SK-N-SH (cell line): ENCODE measurements around the gene GABRD. TPM values are rescaled to one million over a fixed set of nuclear protein-coding genes. Genes with fewer than 3 reads are reported as not detected.

Experiments
- CTCF ChIA-PET: fragments of 300-600, 350-600 bp; formaldehyde crosslinking; extraction: SDS; loops from one replicate; lab custom pipeline; 2021; lab: Yijun Ruan, JAX
- POLR2A ChIA-PET: fragments of 350-600 bp; sonication (Branson Sonifier 250); formaldehyde crosslinking; extraction: SDS; loops from one replicate; lab custom pipeline; 2020; ENCODE audit warnings: antibody characterized with exemption, inconsistent platforms; lab: Yijun Ruan, JAX
- DNase-seq: peaks from one replicate; pipeline ENCODE4 v3.0.0; 2012
- H2AFZ ChIP-seq: fragments of 200-600 bp; sonication (generic); 2 replicates; pipeline ENCODE4 v1.8.1; 2016; ENCODE audit warnings: antibody characterized with exemption, mild to moderate bottlenecking, low read depth
- H3F3A ChIP-seq: fragments of 200-600 bp; sonication (generic); replicated peaks from 2 replicates; pipeline ENCODE3; 2016; ENCODE audit warnings: antibody characterized with exemption, mild to moderate bottlenecking; ENCODE audit not compliant: insufficient read depth
- H3K27ac ChIP-seq, 2 experiments: fragments of 200-500 bp in 1 of 2; fragments of 200-600 bp in 1 of 2; sonication (Bioruptor generic) in 1 of 2; sonication (generic), shearing (Covaris generic) in 1 of 2; 2 replicates each; pipeline versions ENCODE4 v1.5.1 to v1.6.1; 2014 to 2016; ENCODE audit warnings: low read depth in 2 of 2, inconsistent platforms in 1 of 2, low read length in 1 of 2, mild to moderate bottlenecking in 1 of 2, mixed read lengths in 1 of 2
- H3K27me3 ChIP-seq: fragments of 200-600 bp; sonication (generic), shearing (Covaris generic); 2 replicates; pipeline ENCODE4 v1.6.1; 2016; ENCODE audit warnings: mixed run types; ENCODE audit not compliant: insufficient read depth
- H3K36me3 ChIP-seq, 2 experiments: fragments of 200-500 bp in 1 of 2; fragments of 200-600 bp in 1 of 2; sonication (Bioruptor generic) in 1 of 2; sonication (generic) in 1 of 2; replicated peaks in 1 of 2; 2 replicates each; pipeline versions ENCODE3 to v1.5.1; 2014 to 2016; ENCODE audit warnings: low read length in 1 of 2, mild to moderate bottlenecking in 1 of 2; ENCODE audit not compliant: insufficient read depth in 2 of 2, control insufficient read depth in 1 of 2
- H3K4me1 ChIP-seq, 2 experiments: fragments of 200-500 bp in 1 of 2; fragments of 200-600 bp in 1 of 2; sonication (Bioruptor generic) in 1 of 2; sonication (generic), shearing (Covaris generic) in 1 of 2; 2 replicates each; pipeline versions ENCODE4 v1.5.1 to v1.6.1; 2014 to 2016; ENCODE audit warnings: low read depth in 1 of 2, low read length in 1 of 2, mixed run types in 1 of 2; ENCODE audit not compliant: insufficient read depth in 2 of 2, control insufficient read depth in 1 of 2
- H3K4me2 ChIP-seq: fragments of 200-600 bp; sonication (generic), shearing (Covaris generic); 2 replicates; pipeline ENCODE4 v1.6.1; 2017; ENCODE audit warnings: mixed run types
- H3K4me3 ChIP-seq, 2 experiments: fragments of 200-500 bp in 1 of 2; fragments of 200-600 bp in 1 of 2; sonication (Bioruptor generic) in 1 of 2; sonication (generic), shearing (Covaris generic) in 1 of 2; 2 replicates each; pipeline versions ENCODE4 v1.5.1 to v1.8.1; 2014 to 2016; ENCODE audit warnings: low read depth in 2 of 2, inconsistent platforms in 1 of 2, low read length in 1 of 2, mild to moderate bottlenecking in 1 of 2, mixed read lengths in 1 of 2, moderate library complexity in 1 of 2
- H3K79me2 ChIP-seq: fragments of 200-600 bp; sonication (generic); 2 replicates; pipeline ENCODE4 v1.8.1; 2017; ENCODE audit warnings: mild to moderate bottlenecking; ENCODE audit not compliant: insufficient read depth
- H3K9ac ChIP-seq: fragments of 200-600 bp; sonication (generic); 2 replicates; pipeline ENCODE4 v1.6.1; 2017; ENCODE audit warnings: mixed run types
- H3K9me2 ChIP-seq: fragments of 200-600 bp; sonication (generic); 2 replicates; pipeline ENCODE4 v1.6.1; 2017; ENCODE audit warnings: mixed run types
- H3K9me3 ChIP-seq: fragments of 200-600 bp; sonication (generic); 2 replicates; pipeline ENCODE4 v1.6.1; 2017; ENCODE audit warnings: mixed run types, mild to moderate bottlenecking, moderate library complexity
- H4K20me1 ChIP-seq: fragments of 200-600 bp; sonication (generic); 2 replicates; pipeline ENCODE4 v1.6.1; 2017; ENCODE audit warnings: mild to moderate bottlenecking, mixed run types; ENCODE audit not compliant: insufficient read depth
- CHD2 ChIP-seq: fragments of 150-350 bp; IDR thresholded peaks from 2 replicates; pipeline ENCODE4 v1.6.1; 2018; ENCODE audit warnings: low read length; ENCODE audit not compliant: partially characterized antibody
- ELF1 ChIP-seq: IDR thresholded peaks from 2 replicates; pipeline ENCODE4 v1.4.0; 2012
- EZH2phosphoT487 ChIP-seq: fragments of 200-600 bp; sonication (generic); IDR thresholded peaks from 2 replicates; pipeline ENCODE4 v1.6.1; 2017; ENCODE audit warnings: low read depth, mixed run types, mild to moderate bottlenecking, antibody characterized with exemption, moderate library complexity, borderline replicate concordance
- GABPA ChIP-seq: IDR thresholded peaks from 2 replicates; pipeline ENCODE4 v1.4.0; 2012; ENCODE audit warnings: low read depth, mild to moderate bottlenecking
- IRF3 ChIP-seq: fragments of 150-350 bp; IDR thresholded peaks from 2 replicates; pipeline ENCODE4 v1.6.1; 2016; ENCODE audit warnings: mild to moderate bottlenecking, low read depth, low read length
- JUND ChIP-seq: IDR thresholded peaks from 2 replicates; pipeline ENCODE4 v1.4.0; 2012
- MEF2A ChIP-seq: IDR thresholded peaks from 2 replicates; pipeline ENCODE4 v1.4.0; 2012; ENCODE audit warnings: low read depth, borderline replicate concordance
- MXI1 ChIP-seq: IDR thresholded peaks from 2 replicates; pipeline ENCODE4 v1.6.1; 2012; ENCODE audit warnings: mild to moderate bottlenecking, low read depth, low read length, improper control_type of control experiment
- NFIC ChIP-seq: IDR thresholded peaks from 2 replicates; pipeline ENCODE4 v1.4.0; 2012; ENCODE audit warnings: borderline replicate concordance
- NRF1 ChIP-seq: IDR thresholded peaks from 2 replicates; pipeline ENCODE4 v1.6.1; 2012; ENCODE audit warnings: low read depth, mild to moderate bottlenecking, low read length
- POLR2AphosphoS5 ChIP-seq: IDR thresholded peaks from 2 replicates; pipeline ENCODE4 v1.6.1; 2012; ENCODE audit warnings: low read depth, low read length
- RCOR1 ChIP-seq: fragments of 150-350 bp; IDR thresholded peaks from 2 replicates; pipeline ENCODE4 v1.6.1; 2017; ENCODE audit warnings: antibody characterized with exemption, low read length
- RFX5 ChIP-seq: IDR thresholded peaks from 2 replicates; pipeline ENCODE4 v1.6.1; 2012; ENCODE audit warnings: mild to moderate bottlenecking, improper control_type of control experiment, low read length
- RXRA ChIP-seq: IDR thresholded peaks from 2 replicates; pipeline ENCODE4 v1.4.0; 2012; ENCODE audit warnings: low read depth, mild to moderate bottlenecking, borderline replicate concordance
- SIN3A ChIP-seq: IDR thresholded peaks from 2 replicates; pipeline ENCODE4 v1.6.1; 2012; ENCODE audit warnings: low read depth, mild to moderate bottlenecking, low read length, moderate library complexity, borderline replicate concordance
- TAF1 ChIP-seq: IDR thresholded peaks from 2 replicates; pipeline ENCODE4 v1.6.1; 2012; ENCODE audit warnings: low read depth, mild to moderate bottlenecking, low read length, moderate library complexity, borderline replicate concordance
- TEAD4 ChIP-seq: IDR thresholded peaks from 2 replicates; pipeline ENCODE4 v1.4.0; 2012; ENCODE audit warnings: mild to moderate bottlenecking, borderline replicate concordance; ENCODE audit not compliant: insufficient read depth
- ZBTB33 ChIP-seq: IDR thresholded peaks from 2 replicates; pipeline ENCODE4 v1.4.0; 2012; ENCODE audit warnings: low read depth, borderline replicate concordance
- WGBS: methylation state at CpG from one replicate; pipeline ENCODE4 v1.1.6; 2017; ENCODE audit warnings: low lambda C conversion rate; 5-methylcytosine and 5-hydroxymethylcytosine counted together
- polyA plus RNA-seq, 3 experiments: library from polyadenylated mRNA; depleted of rRNA; stranded (reverse); fragments of >200 nt; gene quantifications; 2 replicates each; pipeline ENCODE4 v1.2.3, GENCODE V29; 2012
- TF ChIP-seq, protein P1 (sequence below): fragments of 200-600 bp; sonication (generic); IDR thresholded peaks from 2 replicates; pipeline ENCODE4 v1.6.1; 2017; ENCODE audit warnings: antibody characterized with exemption, mild to moderate bottlenecking, moderate library complexity
- TF ChIP-seq, protein P2 (sequence below): IDR thresholded peaks from 2 replicates; pipeline ENCODE4 v1.6.1; 2012; ENCODE audit warnings: mild to moderate bottlenecking, low read depth, low read length, moderate library complexity

The GABRD gene
- polyA plus RNA-seq, 1 of the 3 experiments (the other 2 are of a cell fraction), result 0.07 TPM

- DNase-seq, result no peak
- POLR2A ChIA-PET, result no interaction called here
- Histone ChIP-seq H3K79me2 (no peaks in the 10 kb centered on the region), H3K9me3 (no peaks in the 10 kb centered on the region), H3K36me3 (no peaks in the 10 kb centered on the region), H3F3A (no peaks in the 10 kb centered on the region), H3K27ac (no peak overlapping the region), H3K4me2 (no peak overlapping the region), H3K4me1 (no peaks in the 10 kb centered on the region), H3K9ac (no peak overlapping the region), H4K20me1 (no peaks in the 10 kb centered on the region), H3K9me2 (no peaks in the 10 kb centered on the region), H2AFZ (no peak overlapping the region), H3K27me3 (no peaks in the 10 kb centered on the region), H3K4me3 (no peak overlapping the region)
- WGBS, result 48% methylated on average over 4 of the region's 7 CpGs
- TF ChIP-seq, protein P1, sequence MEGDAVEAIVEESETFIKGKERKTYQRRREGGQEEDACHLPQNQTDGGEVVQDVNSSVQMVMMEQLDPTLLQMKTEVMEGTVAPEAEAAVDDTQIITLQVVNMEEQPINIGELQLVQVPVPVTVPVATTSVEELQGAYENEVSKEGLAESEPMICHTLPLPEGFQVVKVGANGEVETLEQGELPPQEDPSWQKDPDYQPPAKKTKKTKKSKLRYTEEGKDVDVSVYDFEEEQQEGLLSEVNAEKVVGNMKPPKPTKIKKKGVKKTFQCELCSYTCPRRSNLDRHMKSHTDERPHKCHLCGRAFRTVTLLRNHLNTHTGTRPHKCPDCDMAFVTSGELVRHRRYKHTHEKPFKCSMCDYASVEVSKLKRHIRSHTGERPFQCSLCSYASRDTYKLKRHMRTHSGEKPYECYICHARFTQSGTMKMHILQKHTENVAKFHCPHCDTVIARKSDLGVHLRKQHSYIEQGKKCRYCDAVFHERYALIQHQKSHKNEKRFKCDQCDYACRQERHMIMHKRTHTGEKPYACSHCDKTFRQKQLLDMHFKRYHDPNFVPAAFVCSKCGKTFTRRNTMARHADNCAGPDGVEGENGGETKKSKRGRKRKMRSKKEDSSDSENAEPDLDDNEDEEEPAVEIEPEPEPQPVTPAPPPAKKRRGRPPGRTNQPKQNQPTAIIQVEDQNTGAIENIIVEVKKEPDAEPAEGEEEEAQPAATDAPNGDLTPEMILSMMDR, result no peak
- no peak for TF ChIP-seq NRF1
- TF ChIP-seq MEF2A, result no peak
- no peak for TF ChIP-seq ZBTB33
- no peak for TF ChIP-seq ELF1
- no peak for TF ChIP-seq RXRA
- no peak for TF ChIP-seq TEAD4
- no peak for TF ChIP-seq TAF1
- TF ChIP-seq RCOR1, result no peak
- TF ChIP-seq, all 33 proteins: peak for 0
- CTCF ChIA-PET, result interaction anchor here (0.8 to 1.5 kb wide), 2 partner anchors 10 to 40 kb away, joined by 3 to 4 read pairs; no protein-coding TSS in a partner anchor
Measured at GRCh38 chr1:2000432-2000831, 18.7 kb upstream of the GABRD start.

GRCh38 chr1:2000850-2001249 is 18.3 kb upstream of the GABRD start:
- ChIA-PET CTCF (interaction anchor here (0.8 to 1.5 kb wide), 2 partner anchors 10 to 40 kb away, joined by 3 to 4 read pairs; no protein-coding TSS in a partner anchor), POLR2A (no interaction called here)
- no peak overlapping the region for H3K27ac ChIP-seq
- H2AFZ ChIP-seq, result no peak overlapping the region
- no peaks in the 10 kb centered on the region for H4K20me1 ChIP-seq
- no peaks in the 10 kb centered on the region for H3K79me2 ChIP-seq
- WGBS, result 72% methylated on average over 9 of the region's 9 CpGs
- no peaks in the 10 kb centered on the region for H3K9me2 ChIP-seq
- H3K9ac ChIP-seq, result no peak overlapping the region
- no peaks in the 10 kb centered on the region for H3K4me1 ChIP-seq
- no peak for DNase-seq
- H3K27me3 ChIP-seq, result no peaks in the 10 kb centered on the region
- no peaks in the 10 kb centered on the region for H3K9me3 ChIP-seq
- no peaks in the 10 kb centered on the region for H3K36me3 ChIP-seq
- no peak overlapping the region for H3K4me3 ChIP-seq
- no peaks in the 10 kb centered on the region for H3F3A ChIP-seq
- H3K4me2 ChIP-seq, result no peak overlapping the region
- no peak for TF ChIP-seq RFX5
- TF ChIP-seq EZH2phosphoT487, result no peak
- TF ChIP-seq POLR2AphosphoS5, result no peak
- TF ChIP-seq CHD2, result no peak
- TF ChIP-seq RXRA, result no peak
- no peak for TF ChIP-seq NFIC
- TF ChIP-seq GABPA, result no peak
- TF ChIP-seq MXI1, result no peak
- TF ChIP-seq, protein P2, sequence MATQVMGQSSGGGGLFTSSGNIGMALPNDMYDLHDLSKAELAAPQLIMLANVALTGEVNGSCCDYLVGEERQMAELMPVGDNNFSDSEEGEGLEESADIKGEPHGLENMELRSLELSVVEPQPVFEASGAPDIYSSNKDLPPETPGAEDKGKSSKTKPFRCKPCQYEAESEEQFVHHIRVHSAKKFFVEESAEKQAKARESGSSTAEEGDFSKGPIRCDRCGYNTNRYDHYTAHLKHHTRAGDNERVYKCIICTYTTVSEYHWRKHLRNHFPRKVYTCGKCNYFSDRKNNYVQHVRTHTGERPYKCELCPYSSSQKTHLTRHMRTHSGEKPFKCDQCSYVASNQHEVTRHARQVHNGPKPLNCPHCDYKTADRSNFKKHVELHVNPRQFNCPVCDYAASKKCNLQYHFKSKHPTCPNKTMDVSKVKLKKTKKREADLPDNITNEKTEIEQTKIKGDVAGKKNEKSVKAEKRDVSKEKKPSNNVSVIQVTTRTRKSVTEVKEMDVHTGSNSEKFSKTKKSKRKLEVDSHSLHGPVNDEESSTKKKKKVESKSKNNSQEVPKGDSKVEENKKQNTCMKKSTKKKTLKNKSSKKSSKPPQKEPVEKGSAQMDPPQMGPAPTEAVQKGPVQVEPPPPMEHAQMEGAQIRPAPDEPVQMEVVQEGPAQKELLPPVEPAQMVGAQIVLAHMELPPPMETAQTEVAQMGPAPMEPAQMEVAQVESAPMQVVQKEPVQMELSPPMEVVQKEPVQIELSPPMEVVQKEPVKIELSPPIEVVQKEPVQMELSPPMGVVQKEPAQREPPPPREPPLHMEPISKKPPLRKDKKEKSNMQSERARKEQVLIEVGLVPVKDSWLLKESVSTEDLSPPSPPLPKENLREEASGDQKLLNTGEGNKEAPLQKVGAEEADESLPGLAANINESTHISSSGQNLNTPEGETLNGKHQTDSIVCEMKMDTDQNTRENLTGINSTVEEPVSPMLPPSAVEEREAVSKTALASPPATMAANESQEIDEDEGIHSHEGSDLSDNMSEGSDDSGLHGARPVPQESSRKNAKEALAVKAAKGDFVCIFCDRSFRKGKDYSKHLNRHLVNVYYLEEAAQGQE, result no peak
- no peak for TF ChIP-seq JUND
- no peak for TF ChIP-seq MEF2A
- TF ChIP-seq NRF1, result no peak
- no peak for TF ChIP-seq IRF3
- TF ChIP-seq TEAD4, result no peak
- TF ChIP-seq SIN3A, result no peak
